H1 (cell line): ENCODE measurements around the gene LAMA3. TPM values are rescaled to one million over a fixed set of nuclear protein-coding genes. Genes with fewer than 3 reads are reported as not detected.

Experiments
- CTCF ChIA-PET: fragments of 300-600 bp; sonication (Branson Sonifier 250); formaldehyde crosslinking; loops from one replicate; lab custom pipeline; 2021; ENCODE audit not compliant: partially characterized antibody; lab: Charles Lee
- POLR2A ChIA-PET: fragments of 300-600 bp; sonication (Branson Sonifier 250); formaldehyde crosslinking; loops from one replicate; lab custom pipeline; 2021; ENCODE audit warnings: inconsistent platforms; ENCODE audit not compliant: partially characterized antibody; lab: Charles Lee
- DNase-seq, 2 experiments: peaks; one replicate each; pipeline versions ENCODE4 v3.0.0 to v3.0.0-alpha.2; 2010 to 2022; ENCODE audit warnings: low spot score in 2 of 2, low read depth in 1 of 2, mixed read lengths in 1 of 2
- FAIRE-seq: peaks from 2 replicates; lab custom pipeline; 2011; peaks lifted over from hg19 to GRCh38; lab: Jason Lieb, UNC
- H2AFZ ChIP-seq: 2 replicates; pipeline ENCODE4 v1.8.1; 2012; ENCODE audit warnings: low read length, inconsistent platforms
- H2AK5ac ChIP-seq: 2 replicates; pipeline ENCODE4 v1.6.1; 2013; ENCODE audit warnings: low read depth, low read length
- H2BK120ac ChIP-seq: replicated peaks from 2 replicates; pipeline ENCODE3; 2013; ENCODE audit warnings: low read depth, low read length, inconsistent platforms
- H2BK12ac ChIP-seq: 2 replicates; pipeline ENCODE4 v1.6.1; 2013; ENCODE audit warnings: low read depth, low read length
- H2BK15ac ChIP-seq: 2 replicates; pipeline ENCODE4 v1.6.1; 2013; ENCODE audit warnings: low read length
- H2BK20ac ChIP-seq: 2 replicates; pipeline ENCODE4 v1.6.1; 2013; ENCODE audit warnings: low read length
- H2BK5ac ChIP-seq: 2 replicates; pipeline ENCODE4 v1.6.1; 2013; ENCODE audit warnings: low read depth, low read length
- H3K14ac ChIP-seq: 2 replicates; pipeline ENCODE4 v1.6.1; 2013; ENCODE audit warnings: inconsistent platforms; ENCODE audit not compliant: insufficient read length
- H3K18ac ChIP-seq: 2 replicates; pipeline ENCODE4 v1.6.1; 2013; ENCODE audit warnings: low read length; ENCODE audit errors: extremely low read depth
- H3K23ac ChIP-seq: 2 replicates; pipeline ENCODE4 v1.6.1; 2013; ENCODE audit warnings: inconsistent platforms; ENCODE audit not compliant: insufficient read length
- H3K23me2 ChIP-seq: 2 replicates; pipeline ENCODE4 v1.6.1; 2013; ENCODE audit warnings: low read depth, low read length
- H3K27ac ChIP-seq: 2 replicates; pipeline ENCODE4 v1.6.1; 2011; ENCODE audit warnings: low read depth, low read length, inconsistent platforms
- H3K27me3 ChIP-seq, 4 experiments: replicated peaks in 1 of 4; 1 replicate in 1 of 4; 2 replicates in 3 of 4; pipeline versions ENCODE4 v1.6.1 to v1.8.1; 2011 to 2013; ENCODE audit warnings: low read length in 3 of 4, mild to moderate bottlenecking in 3 of 4, inconsistent platforms in 2 of 4, mixed read lengths in 2 of 4, moderate library complexity in 1 of 4; ENCODE audit not compliant: control insufficient read depth in 3 of 4, insufficient read depth in 3 of 4; ENCODE audit errors: extremely low read depth in 1 of 4
- H3K36me3 ChIP-seq, 4 experiments: 2 replicates each; pipeline versions ENCODE4 v1.6.1 to v1.8.1; 2011 to 2013; ENCODE audit warnings: mild to moderate bottlenecking in 4 of 4, low read length in 3 of 4, moderate library complexity in 2 of 4, control low read depth in 1 of 4, inconsistent platforms in 1 of 4; ENCODE audit not compliant: insufficient read depth in 4 of 4, control insufficient read depth in 2 of 4
- H3K4ac ChIP-seq: replicated peaks from 2 replicates; pipeline ENCODE3; 2013; ENCODE audit warnings: low read length, low read depth, mixed read lengths, inconsistent platforms; ENCODE audit not compliant: insufficient read length
- H3K4me1 ChIP-seq, 4 experiments: replicated peaks in 1 of 4; 1 replicate in 1 of 4; 2 replicates in 3 of 4; pipeline versions ENCODE4 v1.6.1 to v1.8.1; 2011 to 2013; ENCODE audit warnings: low read length in 3 of 4, inconsistent platforms in 2 of 4, mixed read lengths in 1 of 4; ENCODE audit not compliant: insufficient read depth in 4 of 4, control insufficient read depth in 3 of 4
- H3K4me2 ChIP-seq, 2 experiments: 2 replicates each; pipeline versions ENCODE4 v1.6.1 to v1.8.1; 2011 to 2013; ENCODE audit warnings: low read depth in 2 of 2, low read length in 2 of 2, control low read depth in 1 of 2, inconsistent platforms in 1 of 2, mild to moderate bottlenecking in 1 of 2; ENCODE audit not compliant: insufficient read depth in 1 of 2
- H3K4me3 ChIP-seq, 4 experiments: fragments of 200-600, 300-600 bp in 1 of 4; sonication (generic), shearing (Covaris generic), sonication (Bioruptor Twin) in 1 of 4; 2 replicates each; pipeline versions ENCODE4 v1.5.1 to v1.8.1; 2011 to 2016; ENCODE audit warnings: low read length in 4 of 4, low read depth in 3 of 4, control low read depth in 2 of 4, inconsistent platforms in 2 of 4, mild to moderate bottlenecking in 2 of 4, mixed read lengths in 1 of 4, moderate library complexity in 1 of 4; ENCODE audit not compliant: insufficient read depth in 2 of 4; ENCODE audit errors: extremely low read depth in 1 of 4
- H3K56ac ChIP-seq: replicated peaks from 2 replicates; pipeline ENCODE3; 2013; ENCODE audit warnings: low read depth, mild to moderate bottlenecking, mixed read lengths, low read length, inconsistent platforms; ENCODE audit not compliant: insufficient read length
- H3K79me1 ChIP-seq: 2 replicates; pipeline ENCODE4 v1.6.1; 2013; ENCODE audit warnings: low read depth, low read length, control low read depth
- H3K79me2 ChIP-seq, 2 experiments: 2 replicates each; pipeline versions ENCODE4 v1.6.1 to v1.8.1; 2012 to 2013; ENCODE audit warnings: low read length in 2 of 2, mild to moderate bottlenecking in 2 of 2, inconsistent platforms in 1 of 2; ENCODE audit not compliant: insufficient read depth in 2 of 2, control insufficient read depth in 1 of 2
- H3K9ac ChIP-seq, 4 experiments: replicated peaks in 1 of 4; 1 replicate in 1 of 4; 2 replicates in 3 of 4; pipeline versions ENCODE4 v1.6.1 to v1.8.1; 2011 to 2013; ENCODE audit warnings: low read depth in 3 of 4, low read length in 3 of 4, control low read depth in 2 of 4, mild to moderate bottlenecking in 2 of 4, moderate library complexity in 2 of 4, inconsistent platforms in 1 of 4; ENCODE audit errors: extremely low read depth in 1 of 4
- H3K9me3 ChIP-seq, 2 experiments: 2 replicates each; pipeline versions ENCODE4 v1.6.1 to v1.8.1; 2012 to 2013; ENCODE audit warnings: mild to moderate bottlenecking in 2 of 2, moderate library complexity in 2 of 2, control low read depth in 1 of 2, inconsistent platforms in 1 of 2, low read depth in 1 of 2, low read length in 1 of 2, mixed read lengths in 1 of 2; ENCODE audit not compliant: insufficient read depth in 2 of 2
- H4K20me1 ChIP-seq, 2 experiments: replicated peaks in 1 of 2; 2 replicates each; pipeline versions ENCODE3 to v1.8.1; 2011 to 2013; ENCODE audit warnings: inconsistent platforms in 2 of 2, low read length in 2 of 2, mild to moderate bottlenecking in 1 of 2; ENCODE audit not compliant: insufficient read depth in 2 of 2, control insufficient read depth in 1 of 2
- H4K5ac ChIP-seq: 2 replicates; pipeline ENCODE4 v1.6.1; 2013; ENCODE audit warnings: low read length, low read depth, mixed read lengths, inconsistent platforms; ENCODE audit not compliant: insufficient read length
- H4K8ac ChIP-seq: 2 replicates; pipeline ENCODE4 v1.8.0; 2013; ENCODE audit warnings: mild to moderate bottlenecking, moderate library complexity, low read length, inconsistent platforms; ENCODE audit not compliant: insufficient read depth; ENCODE audit errors: extremely low read depth
- H4K91ac ChIP-seq: replicated peaks from 2 replicates; pipeline ENCODE3; 2013; ENCODE audit warnings: low read length, mixed read lengths, inconsistent platforms; ENCODE audit not compliant: insufficient read length
- BCL11A ChIP-seq, 2 experiments: IDR thresholded peaks; one replicate each; pipeline ENCODE4 v1.6.1; 2011; ENCODE audit warnings: low read depth in 2 of 2, low read length in 2 of 2, mild to moderate bottlenecking in 2 of 2
- CHD1 ChIP-seq: IDR thresholded peaks from 2 replicates; pipeline ENCODE4 v1.6.1; 2012; ENCODE audit warnings: low read depth, low read length, improper control_type of control experiment
- EGR1 ChIP-seq: IDR thresholded peaks from 2 replicates; pipeline ENCODE4 v1.6.1; 2011; ENCODE audit warnings: low read depth, low read length, borderline replicate concordance
- EZH2 ChIP-seq: fragments of 200-600 bp; sonication (generic); IDR thresholded peaks from 2 replicates; pipeline ENCODE4 v1.7.1; 2012; ENCODE audit warnings: low read depth, mild to moderate bottlenecking, moderate library complexity, low read length, inconsistent platforms; ENCODE audit not compliant: severe bottlenecking
- GABPA ChIP-seq: IDR thresholded peaks from 2 replicates; pipeline ENCODE4 v1.6.1; 2011; ENCODE audit warnings: mild to moderate bottlenecking, low read length, moderate library complexity, borderline replicate concordance; ENCODE audit not compliant: insufficient read depth
- POU5F1 ChIP-seq: IDR thresholded peaks from 2 replicates; pipeline ENCODE4 v1.6.1; 2011; ENCODE audit warnings: low read depth, mild to moderate bottlenecking, low read length, moderate library complexity
- RXRA ChIP-seq: IDR thresholded peaks from 2 replicates; pipeline ENCODE4 v1.6.1; 2011; ENCODE audit warnings: low read depth, mild to moderate bottlenecking, low read length, moderate library complexity; ENCODE audit not compliant: insufficient read depth
- SUZ12 ChIP-seq: fragments of 200-600 bp; sonication (generic); IDR thresholded peaks from 2 replicates; pipeline ENCODE4 v1.6.1; 2012; ENCODE audit warnings: mild to moderate bottlenecking, inconsistent platforms, low read length, moderate library complexity, mixed read lengths
- TBP ChIP-seq: IDR thresholded peaks from 2 replicates; pipeline ENCODE4 v1.6.1; 2011; ENCODE audit warnings: low read depth, low read length, improper control_type of control experiment
- WGBS, 2 experiments: shearing (Covaris generic) in 1 of 2; methylation state at CpG; one replicate each; pipeline versions ENCODE4 v1.1.6 to v1.1.7; 2013 to 2015; ENCODE audit warnings: low lambda C conversion rate in 2 of 2, mixed read lengths in 2 of 2, inconsistent platforms in 1 of 2, low coverage in 1 of 2, missing lambda C conversion rate in 1 of 2; ENCODE audit not compliant: insufficient replicate concordance in 2 of 2, insufficient coverage in 1 of 2, insufficient read length in 1 of 2; ENCODE audit errors: extremely low coverage in 1 of 2, missing lambda C conversion rate in 1 of 2; 5-methylcytosine and 5-hydroxymethylcytosine counted together
- polyA plus RNA-seq, 7 experiments: library from polyadenylated mRNA; depleted of rRNA in 3 of 7; stranded (reverse) in 5 of 7; unstranded in 2 of 7; fragments of >200 nt in 5 of 7; fragments of 200-250 nt in 2 of 7; gene quantifications; 1 replicate in 5 of 7; 2 replicates in 1 of 7; 4 replicates in 1 of 7; pipeline versions ENCODE4 v1.2.1 to v1.2.3, GENCODE V29; 2011 to 2013; ENCODE audit warnings: missing spikeins in 2 of 7, mixed read lengths in 2 of 7
- total RNA-seq: library from RNA; stranded (reverse); fragmentation: NEBNext Ultra II Directional; extraction: Animal tissue kit (Norgen Biotek cat#: 25700); gene quantifications from 2 replicates; pipeline ENCODE4 v1.2.1, GENCODE V29; 2021

LAMA3 gene
- total and polyA plus RNA-seq, 2 of the 8 experiments (the other 6 are each of a cell fraction or from before 2014, with no cell fraction given): 0.76 to 5.0 TPM

GRCh38 chr18:23772327-23773024 lies 83.2 kb downstream of the LAMA3 start:
- Histone ChIP-seq H2BK15ac (no peak overlapping the region), H3K4ac (no peak overlapping the region), H2BK12ac (no peak overlapping the region), H4K8ac (no peak overlapping the region), H3K56ac (no peak overlapping the region), H2BK120ac (no peak overlapping the region), H3K14ac (no peak overlapping the region), H3K9me3 (no peaks in the 10 kb centered on the region), H4K91ac (no peak overlapping the region), H2AK5ac (no peak overlapping the region), H3K23ac (no peak overlapping the region), H3K4me2 (no peak overlapping the region), H3K27ac (no peak overlapping the region), H4K20me1 (no peaks in the 10 kb centered on the region), H3K27me3 (no peaks in the 10 kb centered on the region), H3K4me3 (no peak overlapping the region), H3K23me2 (no peaks in the 10 kb centered on the region), H3K4me1 (no peaks in the 10 kb centered on the region), H2BK20ac (no peak overlapping the region), H3K36me3 (no peaks in the 10 kb centered on the region), H3K9ac (no peak overlapping the region), H3K79me1 (no peaks in the 10 kb centered on the region), H4K5ac (no peak overlapping the region), H2AFZ (no peak overlapping the region), H2BK5ac (no peak overlapping the region), H3K18ac (no peak overlapping the region), H3K79me2 (no peaks in the 10 kb centered on the region)
- FAIRE-seq: no peak
- no peak for DNase-seq
- WGBS, 2 experiments: 90% methylated on average over 4 of the region's 4 CpGs; no CpG with 5 or more reads in 1 of the 2 experiments
- TF ChIP-seq EGR1: no peak
- no peak for TF ChIP-seq POU5F1
- no peak for TF ChIP-seq BCL11A (IDR thresholded peaks at IDR 0.05; ENCODE audit: low read depth in 2 of 2, low read length in 2 of 2)
- no peak for TF ChIP-seq TBP
- TF ChIP-seq GABPA: no peak
- no peak for TF ChIP-seq CHD1
- TF ChIP-seq SUZ12: no peak
- TF ChIP-seq EZH2: no peak
- no peak for TF ChIP-seq RXRA
- POLR2A ChIA-PET: no interaction called here
- CTCF ChIA-PET: no interaction called here
